Uterus (tissue), 4 donors: ENCODE data around the gene B4GALNT3. TPM values are rescaled to one million over a fixed set of nuclear protein-coding genes. Genes with fewer than 3 reads are reported as not detected.

Experiments
- DNase-seq, 2 donors: peaks; one replicate each; pipeline ENCODE4 v3.0.0-alpha.2; 2019 to 2020
- H3K27ac ChIP-seq, 2 donors: fragments of 200-600 bp; sonication (generic); 1 replicate in 1 of 2; 2 replicates in 1 of 2; pipeline ENCODE4 v1.5.1; 2016 to 2018
- H3K27me3 ChIP-seq, 2 donors: fragments of 200-600 bp; sonication (generic); one replicate each; pipeline ENCODE4 v1.5.1; 2018 to 2019; ENCODE audit warnings: control low read depth in 1 of 2
- H3K36me3 ChIP-seq, 2 donors: fragments of 200-600 bp; sonication (generic); one replicate each; pipeline ENCODE4 v1.5.1; 2019; ENCODE audit warnings: control low read depth in 1 of 2
- H3K4me1 ChIP-seq, 2 donors: fragments of 200-600 bp; sonication (generic); one replicate each; pipeline ENCODE4 v1.5.1; 2018 to 2019; ENCODE audit warnings: control low read depth in 1 of 2
- H3K4me3 ChIP-seq, 2 donors: fragments of 200-600 bp; sonication (generic); 1 replicate in 1 of 2; 2 replicates in 1 of 2; pipeline ENCODE4 v1.5.1; 2018 to 2019; ENCODE audit warnings: mild to moderate bottlenecking in 1 of 2
- H3K9me3 ChIP-seq, 2 donors: fragments of 200-600 bp; sonication (generic); one replicate each; pipeline ENCODE4 v1.5.1; 2019; ENCODE audit warnings: control low read depth in 1 of 2
- CTCF ChIP-seq, 4 experiments: fragments of 200-600 bp in 2 of 4; fragments of 450-650 bp in 2 of 4; sonication (generic) in 2 of 4; IDR thresholded peaks; one replicate each; pipeline ENCODE4 v1.5.1; 2016 to 2019; ENCODE audit warnings: antibody characterized with exemption in 4 of 4, mild to moderate bottlenecking in 2 of 4, moderate library complexity in 1 of 4
- POLR2A ChIP-seq, 2 donors: fragments of 450-650 bp; IDR thresholded peaks; one replicate each; pipeline ENCODE4 v1.6.1; 2016; ENCODE audit warnings: antibody characterized with exemption in 2 of 2, mild to moderate bottlenecking in 1 of 2, moderate library complexity in 1 of 2
- intact Hi-C: fragments of 100-400 bp; cut with DNase I; formaldehyde crosslinking; loops from one replicate; pipeline ENCODE4 v1.15.1; 2023; ENCODE audit warnings: low total_unique reads
- total RNA-seq, 4 donors: library from RNA; depleted of rRNA in 3 of 4; stranded (reverse); fragments of >200 nt in 3 of 4; gene quantifications; one replicate each; pipeline versions ENCODE4 v1.1.0 to v1.2.4, GENCODE V29; 2014 to 2023
- donor health status: DM: yes; HTN: yes; CAD: no.

Gene B4GALNT3
- total RNA-seq, 4 donors from 2014 or later, result 2.2 to 29.2 (median 3.1) TPM

GRCh38 chr12:527241-527640, 67.5 kb downstream of the B4GALNT3 start:
- no peak for TF ChIP-seq POLR2A (IDR thresholded peaks at IDR 0.05)
- no peak for TF ChIP-seq CTCF (IDR thresholded peaks at IDR 0.05)
- no peaks in the 10 kb centered on the region for H3K4me1 ChIP-seq
- DNase-seq, result no peak
- peaks cover 0 to 1% of the 10 kb centered on the region in 2 donors for H3K9me3 ChIP-seq
- H3K36me3 ChIP-seq, result no peaks in the 10 kb centered on the region
- no peaks in the 10 kb centered on the region for H3K27me3 ChIP-seq
- intact Hi-C loops, result no loop called here
- H3K4me3 ChIP-seq, result no peak overlapping the region
- H3K27ac ChIP-seq, result no peak overlapping the region

- no peaks in the 10 kb centered on the region for H3K36me3 ChIP-seq
- peaks cover 0 to 5% of the 10 kb centered on the region in 2 donors for H3K9me3 ChIP-seq
- no peaks in the 10 kb centered on the region for H3K4me1 ChIP-seq
- no peaks in the 10 kb centered on the region for H3K27me3 ChIP-seq
- H3K4me3 ChIP-seq, result no peak overlapping the region
- no peak for DNase-seq
- TF ChIP-seq POLR2A (IDR thresholded peaks at IDR 0.05) (no peak), CTCF (IDR thresholded peaks at IDR 0.05) (no peak)
- no peak overlapping the region for H3K27ac ChIP-seq
- intact Hi-C loops, result no loop called here
Observed at GRCh38 chr12:527729-528128, 68.0 kb downstream of the B4GALNT3 start.

GRCh38 chr12:530308-530707, 70.6 kb downstream of the B4GALNT3 start:
- peaks cover 0 to 5% of the 10 kb centered on the region in 2 donors for H3K9me3 ChIP-seq
- DNase-seq, result no peak
- H3K36me3 ChIP-seq, result no peaks in the 10 kb centered on the region
- no peaks in the 10 kb centered on the region for H3K27me3 ChIP-seq
- H3K27ac ChIP-seq, result no peak overlapping the region
- intact Hi-C loops, result no loop called here
- TF ChIP-seq POLR2A (IDR thresholded peaks at IDR 0.05), result no peak
- TF ChIP-seq CTCF (IDR thresholded peaks at IDR 0.05), result no peak
- H3K4me3 ChIP-seq, result no peak overlapping the region
- no peaks in the 10 kb centered on the region for H3K4me1 ChIP-seq

GRCh38 chr12:530821-531220, 71.1 kb downstream of the B4GALNT3 start:
- TF ChIP-seq POLR2A (IDR thresholded peaks at IDR 0.05), result no peak
- TF ChIP-seq CTCF (IDR thresholded peaks at IDR 0.05), result no peak
- Histone ChIP-seq H3K9me3 (peaks cover 0 to 5% of the 10 kb centered on the region in 2 donors), H3K27ac (no peak overlapping the region), H3K4me3 (no peak overlapping the region), H3K36me3 (no peaks in the 10 kb centered on the region), H3K27me3 (no peaks in the 10 kb centered on the region), H3K4me1 (no peaks in the 10 kb centered on the region)
- no peak for DNase-seq
- intact Hi-C loops, result no loop called here

- no peaks in the 10 kb centered on the region for H3K4me1 ChIP-seq
- H3K27ac ChIP-seq, result no peak overlapping the region
- H3K36me3 ChIP-seq, result no peaks in the 10 kb centered on the region
- TF ChIP-seq POLR2A (IDR thresholded peaks at IDR 0.05), result no peak
- TF ChIP-seq CTCF (IDR thresholded peaks at IDR 0.05), result no peak
- intact Hi-C loops, result no loop called here
- DNase-seq, result no peak
- no peaks in the 10 kb centered on the region for H3K27me3 ChIP-seq
- H3K4me3 ChIP-seq, result no peak overlapping the region
- H3K9me3 ChIP-seq, result peaks cover 0 to 5% of the 10 kb centered on the region in 2 donors
Observed at GRCh38 chr12:531951-532585, 72.3 kb downstream of the B4GALNT3 start.
